ENCODE measurements around the gene EPS8L1.
"Not testable (repeated sequence)": the region's sequence is repeated elsewhere in the genome, so short reads cannot be mapped to it uniquely, and the experiment has no call there.

The EPS8L1 gene

DNA sequence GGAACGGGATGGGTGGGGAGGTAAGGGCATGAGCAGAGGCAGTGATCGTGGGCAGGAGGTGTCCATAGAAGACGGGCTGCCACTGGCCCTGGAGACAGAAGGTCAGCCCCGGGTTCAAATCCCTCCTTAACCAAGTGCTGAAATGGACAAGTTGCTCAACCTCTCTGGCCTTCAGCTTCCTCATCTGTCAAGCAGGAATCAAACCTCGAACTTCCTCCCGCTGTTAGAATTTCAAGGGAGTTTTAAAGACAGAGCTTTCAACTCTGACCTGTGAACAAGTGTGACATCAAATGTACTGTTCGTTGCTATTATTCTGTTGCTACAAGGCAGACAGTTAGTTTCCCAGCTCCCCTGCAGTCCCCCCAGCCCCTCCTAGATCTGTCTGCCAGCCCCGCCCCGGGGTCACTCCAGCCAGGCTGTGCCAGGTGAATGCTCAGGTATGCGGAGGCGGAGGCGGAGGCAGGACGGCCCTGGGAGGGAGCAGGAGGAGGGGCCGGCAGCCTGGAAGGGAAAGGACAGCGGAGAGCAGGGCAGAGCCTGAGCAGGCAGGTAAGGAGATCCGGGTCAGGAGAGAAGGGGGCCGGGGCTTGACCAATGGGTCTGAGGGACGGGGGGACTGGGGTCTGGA lies at the start of gene EPS8L1:
TSS of gene EPS8L1 (plus strand) at position 499 of the 628 bp plus-strand sequence. CDS start 576 bp downstream, outside the sequence.
- DNase-seq (ENCODE audit: low read depth) = no peak

DNA sequence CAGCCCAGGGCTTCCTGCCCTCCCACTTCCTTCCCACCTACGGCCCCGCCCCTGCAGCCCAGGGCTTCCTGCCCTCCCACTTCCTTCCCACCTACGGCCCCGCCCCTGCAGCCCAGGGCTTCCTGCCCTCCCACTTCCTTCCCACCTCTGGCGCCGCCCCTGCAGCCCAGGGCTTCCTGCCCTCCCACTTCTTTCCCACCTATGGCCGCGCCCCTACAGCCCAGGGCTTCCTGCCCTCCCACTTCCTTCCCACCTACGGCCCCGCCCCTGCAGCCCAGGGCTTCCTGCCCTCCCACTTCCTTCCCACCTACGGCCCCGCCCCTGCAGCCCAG lies 48.6 kb upstream of the EPS8L1 start:
- not testable (repeated sequence) for DNase-seq (ENCODE audit: low read depth)

DNA sequence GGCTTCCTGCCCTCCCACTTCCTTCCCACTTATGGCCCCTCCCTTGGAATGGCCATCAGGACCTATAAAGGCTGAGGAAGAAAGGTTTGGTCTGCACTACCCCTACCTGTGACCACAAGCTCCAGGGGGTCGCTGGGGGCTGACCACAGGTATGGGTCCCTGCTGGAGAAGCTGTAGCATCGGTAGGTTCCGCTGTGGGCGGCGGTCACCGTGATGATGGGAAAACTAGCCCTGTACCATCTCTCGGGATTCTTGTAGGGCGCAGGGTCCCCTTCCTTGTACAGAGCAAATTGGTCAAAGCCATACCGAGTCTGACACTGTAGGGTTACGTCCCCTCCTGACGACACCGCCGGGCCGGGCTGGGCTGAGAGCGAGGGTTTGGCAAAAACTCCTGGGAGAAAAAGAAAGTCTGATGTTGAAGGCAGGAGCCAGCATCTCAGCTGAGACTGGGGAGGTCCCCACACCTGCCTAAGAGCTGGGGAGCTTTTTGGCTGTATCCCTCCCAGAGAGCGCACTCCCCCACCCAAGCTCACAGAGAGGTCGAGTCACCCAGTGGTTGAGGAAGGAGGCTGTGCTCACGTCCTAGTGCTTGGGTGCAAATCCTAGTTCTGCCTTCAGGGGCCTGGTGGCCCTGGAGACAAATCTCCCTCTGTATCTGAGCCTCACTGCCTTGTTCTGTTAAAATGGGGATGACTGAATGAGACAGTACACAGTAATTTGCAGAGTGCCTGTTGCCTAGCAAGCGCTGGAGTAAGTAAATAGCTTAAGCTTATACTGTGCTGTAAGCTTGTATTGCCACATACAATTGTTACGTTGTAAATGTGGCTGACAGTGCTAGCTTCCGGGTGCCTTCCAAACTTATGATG lies 48.0 kb upstream of the EPS8L1 start:
- DNase-seq (ENCODE audit: low read depth) = no peak

DNA sequence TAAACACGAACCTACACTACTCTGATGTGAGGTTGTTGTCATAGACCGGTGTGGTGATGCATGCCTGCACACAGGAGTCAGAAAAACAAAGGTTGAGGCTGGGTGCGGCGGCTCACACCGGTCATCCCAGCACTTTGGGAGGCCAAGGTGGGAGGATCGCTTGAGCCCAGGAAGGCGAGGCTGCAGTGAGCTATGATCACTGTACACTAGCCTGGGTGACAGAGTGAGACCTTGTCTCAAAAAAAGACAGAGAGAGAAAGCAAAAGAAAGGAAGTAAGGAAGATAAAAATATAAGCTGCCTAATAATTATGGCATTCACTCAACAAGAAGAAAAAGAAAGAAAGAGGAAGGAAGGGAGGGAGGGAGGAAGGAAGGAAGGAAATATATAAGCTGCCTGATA lies 46.9 kb upstream of the EPS8L1 start:
- no peak for DNase-seq (ENCODE audit: low read depth)

- no peak for DNase-seq (ENCODE audit: low read depth)
These were observed 44.5 kb upstream of the EPS8L1 start for GRCh38 chr19:55031178-55031577.

DNA sequence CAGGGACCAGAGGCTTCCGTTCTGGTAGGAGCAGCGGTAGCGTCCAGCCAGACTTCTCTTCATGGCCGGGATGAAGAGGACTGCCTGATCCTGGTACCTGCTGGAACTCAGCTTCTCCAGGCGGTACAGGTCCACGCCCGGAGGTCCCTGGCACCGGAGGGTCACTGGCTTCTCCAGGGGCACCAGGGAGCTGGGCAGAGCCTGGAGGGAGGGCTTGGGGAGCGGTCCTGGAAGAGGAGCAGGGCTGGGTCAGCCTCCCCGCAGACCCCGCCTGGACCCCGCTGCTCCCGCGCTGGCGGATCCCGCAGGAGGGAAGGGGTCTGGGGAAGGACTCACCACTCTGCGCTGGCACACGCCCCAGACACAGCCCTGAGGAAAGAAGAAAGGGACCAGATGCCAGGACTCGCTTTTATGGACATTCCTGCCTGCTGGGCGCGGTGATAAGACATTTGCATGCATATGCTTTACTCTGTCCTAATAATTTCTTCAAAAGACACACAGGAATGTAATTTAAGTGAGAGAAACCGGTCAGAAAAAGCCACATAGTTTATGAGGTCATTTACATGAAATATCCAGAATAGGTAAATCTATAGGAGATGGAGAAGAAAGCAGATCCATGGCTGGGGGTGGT lies 43.4 kb upstream of the EPS8L1 start:
- DNase-seq (ENCODE audit: low read depth) = no peak

GRCh38 chr19:55032976-55033643 lies 42.6 kb upstream of the EPS8L1 start:
- DNase-seq (ENCODE audit: low read depth) = not testable (repeated sequence)

- DNase-seq (ENCODE audit: low read depth) = no peak
These were observed 40.9 kb upstream of the EPS8L1 start for GRCh38 chr19:55034751-55035150.

DNA sequence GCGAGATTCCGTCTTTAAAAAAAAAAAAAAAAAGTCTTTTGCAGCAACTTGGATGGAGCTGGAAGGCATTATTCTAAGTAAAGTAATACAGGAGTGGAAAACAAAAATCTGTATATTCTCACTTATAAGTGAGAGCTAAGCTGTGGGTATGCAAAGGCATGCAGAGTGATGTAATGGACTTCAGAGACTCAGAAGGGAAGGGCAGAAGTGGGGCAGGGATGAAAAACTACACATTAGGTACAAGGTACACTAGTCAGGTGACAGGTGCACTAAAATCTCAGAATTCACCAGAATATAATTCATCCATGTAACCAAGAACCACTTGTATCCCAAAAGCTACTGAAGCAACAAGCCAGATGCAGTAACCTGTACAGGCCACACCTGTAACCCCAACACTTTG lies 39.6 kb upstream of the EPS8L1 start:
- DNase-seq (ENCODE audit: low read depth) = no peak

DNA sequence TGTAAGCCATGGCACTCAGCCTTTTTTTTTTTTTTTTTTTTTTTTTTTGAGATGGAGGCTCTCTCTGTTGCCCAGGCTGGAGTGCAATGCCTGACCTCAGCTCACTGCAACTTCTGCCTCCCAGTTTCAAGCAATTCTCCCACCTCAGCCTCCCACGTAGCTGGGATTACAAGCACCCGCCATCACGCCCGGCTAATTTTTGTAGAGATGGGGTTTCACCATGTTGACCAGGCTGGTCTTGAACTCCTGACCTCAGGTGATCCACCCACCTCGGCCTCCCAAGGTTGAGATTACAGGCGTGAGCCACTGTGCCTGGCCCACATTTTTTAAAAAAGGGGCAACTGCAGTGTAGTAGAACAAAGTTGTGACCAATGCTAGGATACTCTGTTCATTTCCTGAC lies 38.1 kb upstream of the EPS8L1 start:
- not testable (repeated sequence) for DNase-seq (ENCODE audit: low read depth)

DNA sequence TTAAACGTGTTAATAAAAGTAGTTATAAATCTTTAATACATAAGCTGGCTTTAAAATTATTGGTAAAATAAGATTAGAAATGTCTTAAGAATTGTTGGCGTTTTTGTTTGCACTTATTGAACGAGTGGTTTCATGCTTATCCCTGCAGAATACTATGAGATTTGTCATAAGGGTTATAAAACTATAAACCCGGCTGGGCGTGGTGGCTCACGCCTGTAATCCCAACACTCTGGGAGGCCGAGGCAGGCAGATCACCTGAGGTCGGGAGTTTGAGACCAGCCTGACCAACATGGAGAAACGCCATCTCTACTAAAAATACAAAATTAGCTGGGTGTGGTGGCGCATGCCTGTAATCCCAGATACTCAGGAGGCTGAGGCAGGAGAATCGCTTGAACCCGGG lies 35.0 kb upstream of the EPS8L1 start:
- DNase-seq (ENCODE audit: low read depth) = not testable (repeated sequence)

DNA sequence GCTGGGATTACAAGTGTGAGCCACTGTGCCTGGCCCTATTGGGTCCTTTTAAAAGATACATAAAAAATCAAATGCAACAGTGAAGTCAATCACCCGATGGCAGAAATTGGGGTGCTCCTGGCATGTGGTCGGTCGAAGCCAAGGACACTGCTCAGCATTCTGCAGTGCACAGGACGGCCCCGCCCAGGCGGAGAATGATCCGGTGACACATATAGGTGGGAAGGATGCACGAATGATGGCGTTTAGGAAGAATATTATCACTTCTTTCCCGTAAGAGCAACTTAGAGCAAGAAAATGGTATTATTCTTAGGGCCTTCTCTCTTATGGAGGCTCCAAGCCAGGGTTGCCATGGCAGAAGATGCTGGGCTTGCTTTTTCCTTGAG lies 34.4 kb upstream of the EPS8L1 start:
- DNase-seq (ENCODE audit: low read depth) = no peak

GRCh38 chr19:55041627-55042343 lies 33.9 kb upstream of the EPS8L1 start:
- peak; percentile 26 for DNase-seq (ENCODE audit: low read depth)

DNA sequence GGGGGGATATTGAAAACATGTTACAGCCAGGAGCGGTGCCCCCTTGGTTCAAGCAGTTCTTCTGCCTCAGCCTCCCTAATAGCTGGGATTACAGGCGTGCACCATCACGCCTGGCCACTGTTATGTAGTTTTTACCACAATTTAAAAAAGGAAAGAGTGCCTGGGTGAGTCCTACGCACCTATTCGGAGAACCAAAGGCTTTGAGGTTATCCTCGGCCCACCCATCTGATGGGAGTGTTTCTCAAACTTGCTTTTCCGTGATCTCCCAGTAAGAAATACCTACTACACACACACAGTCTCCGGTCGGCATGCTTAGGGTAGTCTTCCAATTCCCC lies 33.4 kb upstream of the EPS8L1 start:
- DNase-seq (ENCODE audit: low read depth) = no peak

GRCh38 chr19:55042688-55043087 lies 33.0 kb upstream of the EPS8L1 start:
- DNase-seq (ENCODE audit: low read depth) = no peak

- DNase-seq (ENCODE audit: low read depth) = no peak
These were observed 31.4 kb upstream of the EPS8L1 start for GRCh38 chr19:55044286-55044685.

DNA sequence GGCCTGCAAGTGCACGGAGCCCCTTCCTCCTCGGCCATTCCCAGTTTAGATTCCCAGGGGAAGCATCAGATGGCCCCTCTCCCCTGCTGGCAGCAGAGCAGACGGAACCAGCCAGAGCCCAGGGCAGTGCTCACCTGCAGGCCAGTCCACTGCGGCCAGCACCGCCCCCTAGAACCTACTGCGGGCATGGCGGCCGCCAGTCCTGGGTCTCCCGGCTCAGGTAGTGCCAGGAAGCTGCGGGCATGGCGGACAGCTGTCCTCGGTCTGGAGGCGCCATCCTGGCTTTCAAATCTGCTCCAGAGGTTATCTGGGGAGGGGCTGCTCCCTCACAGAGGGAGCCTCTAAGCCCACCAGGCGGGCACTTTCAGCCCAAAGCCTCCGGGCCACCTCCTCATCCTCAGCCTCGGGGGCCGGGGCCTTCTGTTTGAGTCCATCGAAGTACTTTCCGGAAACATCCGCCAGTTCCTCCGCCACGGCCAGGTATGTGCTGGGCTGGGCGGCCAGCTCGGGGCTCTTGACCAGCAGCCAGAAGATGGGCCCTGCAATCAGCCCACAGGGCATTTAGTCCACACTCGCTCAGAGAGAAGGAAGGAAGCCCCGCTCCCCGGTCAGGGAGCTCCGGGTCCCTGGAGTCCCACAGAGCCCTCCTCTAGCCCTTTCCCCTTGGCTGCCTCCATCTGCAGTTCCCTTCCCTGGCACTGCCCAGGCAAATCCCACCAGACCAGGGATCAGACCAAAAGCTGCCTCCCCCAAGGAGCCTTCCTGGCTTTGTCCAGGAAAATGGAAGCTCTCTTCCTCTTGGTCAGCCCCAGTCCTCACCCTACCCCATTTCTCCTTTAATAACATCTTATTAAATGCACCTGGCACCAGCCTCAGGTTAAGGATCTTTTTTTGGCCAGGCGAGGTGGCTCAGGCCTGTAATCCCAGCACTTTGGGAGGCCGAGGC lies 30.6 kb upstream of the EPS8L1 start:
- DNase-seq (ENCODE audit: low read depth) = no peak

- DNase-seq (ENCODE audit: low read depth) = no peak
These were observed 28.6 kb upstream of the EPS8L1 start for GRCh38 chr19:55046975-55047622.

- DNase-seq (ENCODE audit: low read depth) = no peak
These were observed 27.7 kb upstream of the EPS8L1 start for GRCh38 chr19:55047951-55048350.

DNA sequence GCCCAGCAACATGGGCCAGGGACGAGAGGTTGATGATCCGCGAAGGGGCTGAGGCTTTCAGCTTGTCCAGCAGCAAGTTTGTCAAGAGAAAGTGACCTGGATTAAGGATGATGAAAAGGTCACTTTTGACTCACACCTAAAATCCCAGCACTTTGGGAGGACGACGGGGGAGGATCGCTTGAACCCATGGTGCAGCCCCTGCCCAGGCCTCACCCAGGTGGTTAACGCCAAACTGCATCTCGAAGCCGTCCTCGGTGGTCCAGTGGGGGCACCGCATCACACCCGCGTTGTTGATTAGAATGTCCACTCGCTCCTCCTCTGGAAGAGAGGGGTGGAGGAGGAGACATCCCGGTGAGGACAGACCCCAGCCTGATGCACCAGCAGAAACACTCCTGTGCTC lies 27.2 kb upstream of the EPS8L1 start:
- no peak for DNase-seq (ENCODE audit: low read depth)
